H9 (cell line): ENCODE data around the gene NSD1. TPM values are rescaled to one million over a fixed set of nuclear protein-coding genes. Genes with fewer than 3 reads are reported as not detected.
A peak's percentile ranks its signal among the peaks of the same experiment; 100 is the strongest.

Source experiments
- DNase-seq: peaks from one replicate; pipeline ENCODE4 v3.0.0-alpha.2; 2017
- H2AFZ ChIP-seq: one replicate; pipeline ENCODE4 v1.6.1; 2013; ENCODE audit warnings: mild to moderate bottlenecking, low read length, control low read depth, moderate library complexity
- H2AK5ac ChIP-seq: 2 replicates; pipeline ENCODE4 v1.6.1; 2013; ENCODE audit warnings: low read length, control low read depth, mixed read lengths; ENCODE audit not compliant: insufficient read length
- H2BK120ac ChIP-seq: one replicate; pipeline ENCODE4 v1.6.1; 2013; ENCODE audit warnings: low read depth, mild to moderate bottlenecking, low read length, control low read depth, inconsistent platforms; ENCODE audit not compliant: poor library complexity, severe bottlenecking
- H2BK12ac ChIP-seq: 2 replicates; pipeline ENCODE4 v1.6.1; 2013; ENCODE audit warnings: low read length, control low read depth, mixed read lengths, low read depth; ENCODE audit not compliant: insufficient read length
- H2BK15ac ChIP-seq: 2 replicates; pipeline ENCODE4 v1.6.1; 2013; ENCODE audit warnings: low read depth, low read length, control low read depth
- H2BK20ac ChIP-seq: one replicate; pipeline ENCODE4 v1.6.1; 2013; ENCODE audit warnings: low read depth, mild to moderate bottlenecking, low read length, control low read depth, inconsistent platforms; ENCODE audit not compliant: poor library complexity, severe bottlenecking
- H2BK5ac ChIP-seq: 2 replicates; pipeline ENCODE4 v1.6.1; 2013; ENCODE audit warnings: low read length, control low read depth, mixed read lengths; ENCODE audit not compliant: insufficient read length
- H3K14ac ChIP-seq: 2 replicates; pipeline ENCODE4 v1.6.1; 2013; ENCODE audit warnings: low read length, control low read depth; ENCODE audit not compliant: insufficient read depth
- H3K18ac ChIP-seq: 2 replicates; pipeline ENCODE4 v1.6.1; 2013; ENCODE audit warnings: low read depth, mild to moderate bottlenecking, mixed read lengths, low read length, control low read depth; ENCODE audit not compliant: insufficient read length
- H3K23ac ChIP-seq: 2 replicates; pipeline ENCODE4 v1.6.1; 2013; ENCODE audit warnings: low read length, control low read depth, mixed read lengths, low read depth; ENCODE audit not compliant: insufficient read length
- H3K23me2 ChIP-seq: 2 replicates; pipeline ENCODE4 v1.6.1; 2013; ENCODE audit warnings: low read depth, mild to moderate bottlenecking, mixed read lengths, low read length, control low read depth; ENCODE audit not compliant: insufficient read length, poor library complexity, severe bottlenecking
- H3K27ac ChIP-seq: 2 replicates; pipeline ENCODE4 v1.5.1; 2013; ENCODE audit warnings: low read length, control low read depth, mixed read lengths, low read depth; ENCODE audit not compliant: insufficient read length
- H3K27me3 ChIP-seq: 2 replicates; pipeline ENCODE4 v1.6.1; 2013; ENCODE audit warnings: low read length, control low read depth, inconsistent platforms; ENCODE audit not compliant: insufficient read depth
- H3K4ac ChIP-seq: 2 replicates; pipeline ENCODE4 v1.6.1; 2013; ENCODE audit warnings: low read depth, mild to moderate bottlenecking, control low read depth, inconsistent platforms, low read length, moderate library complexity
- H3K4me1 ChIP-seq: 2 replicates; pipeline ENCODE4 v1.6.1; 2013; ENCODE audit warnings: low read length, control low read depth, inconsistent platforms; ENCODE audit not compliant: insufficient read depth
- H3K4me2 ChIP-seq: 2 replicates; pipeline ENCODE4 v1.6.1; 2013; ENCODE audit warnings: low read length, control low read depth, mixed read lengths; ENCODE audit not compliant: insufficient read length, insufficient read depth
- H3K56ac ChIP-seq: 2 replicates; pipeline ENCODE4 v1.6.1; 2013; ENCODE audit warnings: low read depth, mild to moderate bottlenecking, mixed read lengths, low read length, control low read depth; ENCODE audit not compliant: insufficient read length
- H3K79me1 ChIP-seq: 2 replicates; pipeline ENCODE4 v1.6.1; 2013; ENCODE audit warnings: low read depth, mild to moderate bottlenecking, moderate library complexity, low read length, control low read depth, inconsistent platforms; ENCODE audit not compliant: insufficient read depth, poor library complexity, severe bottlenecking
- H3K79me2 ChIP-seq: 2 replicates; pipeline ENCODE4 v1.6.1; 2013; ENCODE audit warnings: low read length, control low read depth, inconsistent platforms; ENCODE audit not compliant: insufficient read depth
- H3K9ac ChIP-seq: 2 replicates; pipeline ENCODE4 v1.6.1; 2013; ENCODE audit warnings: low read length, control low read depth, mixed read lengths; ENCODE audit not compliant: insufficient read length; ENCODE audit errors: extremely low read depth
- H3K9me3 ChIP-seq: one replicate; pipeline ENCODE4 v1.6.1; 2013; ENCODE audit warnings: low read depth, low read length, inconsistent platforms; ENCODE audit not compliant: control insufficient read depth
- H3T11ph ChIP-seq: one replicate; pipeline ENCODE4 v1.6.1; 2013; ENCODE audit warnings: mild to moderate bottlenecking, low read length, control low read depth, inconsistent platforms
- H4K20me1 ChIP-seq: one replicate; pipeline ENCODE4 v1.6.1; 2013; ENCODE audit not compliant: control insufficient read depth, insufficient read length, insufficient read depth
- H4K5ac ChIP-seq: 2 replicates; pipeline ENCODE4 v1.6.1; 2013; ENCODE audit warnings: low read depth, mild to moderate bottlenecking, mixed read lengths, low read length, control low read depth; ENCODE audit not compliant: insufficient read length
- H4K8ac ChIP-seq: replicated peaks from 2 replicates; pipeline ENCODE4 v1.6.1; 2013; ENCODE audit warnings: low read length, control low read depth, mixed read lengths, low read depth; ENCODE audit not compliant: insufficient read length
- H4K91ac ChIP-seq: 2 replicates; pipeline ENCODE4 v1.6.1; 2013; ENCODE audit warnings: low read depth, mild to moderate bottlenecking, moderate library complexity, mixed read lengths, low read length, control low read depth; ENCODE audit not compliant: insufficient read length
- H3K27ac Mint-ChIP-seq, 3 experiments: 2 replicates in 2 of 3; 3 replicates in 1 of 3; pipeline ENCODE4 v1.8.0; 2020 to 2021; ENCODE audit warnings: mixed read lengths in 3 of 3, mild to moderate bottlenecking in 1 of 3, moderate library complexity in 1 of 3
- H3K27me3 Mint-ChIP-seq: 2 replicates; pipeline ENCODE4 v1.8.0; 2021; ENCODE audit warnings: low read depth, mild to moderate bottlenecking, moderate library complexity, mixed read lengths
- H3K36me3 Mint-ChIP-seq, 3 experiments: 2 replicates in 2 of 3; 3 replicates in 1 of 3; pipeline ENCODE4 v1.8.0; 2020 to 2021; ENCODE audit warnings: low read depth in 3 of 3, mixed read lengths in 3 of 3; ENCODE audit not compliant: insufficient read depth in 1 of 3
- H3K4me1 Mint-ChIP-seq, 2 experiments: 2 replicates each; pipeline ENCODE4 v1.8.0; 2020; ENCODE audit warnings: mixed read lengths in 2 of 2
- H3K4me3 Mint-ChIP-seq, 2 experiments: 2 replicates in 1 of 2; 3 replicates in 1 of 2; pipeline ENCODE4 v1.8.0; 2020 to 2021; ENCODE audit warnings: mild to moderate bottlenecking in 2 of 2, mixed read lengths in 2 of 2, moderate library complexity in 1 of 2
- H3K9me3 Mint-ChIP-seq, 2 experiments: 2 replicates in 1 of 2; 3 replicates in 1 of 2; pipeline ENCODE4 v1.8.0; 2020; ENCODE audit warnings: mild to moderate bottlenecking in 2 of 2, mixed read lengths in 2 of 2, moderate library complexity in 1 of 2
- CTCF ChIP-seq: fragments of 200-600 bp; sonication (generic); conservative IDR thresholded peaks from 3 replicates; pipeline ENCODE4 v1.8.0; 2021; ENCODE audit warnings: antibody characterized with exemption, mild to moderate bottlenecking
- total RNA-seq: library from RNA; stranded (reverse); gene quantifications from 2 replicates; pipeline ENCODE4 v1.2.1, GENCODE V29; 2021

NSD1 gene
- total RNA-seq, 1 experiment from 2014 or later: 213 TPM

- H3K4me1 Mint-ChIP-seq: no peaks in the 10 kb centered on the region
- Histone ChIP-seq H3K79me1 (peaks cover 4% of the 10 kb centered on the region), H4K91ac (no peak overlapping the region), H3K79me2 (no peaks in the 10 kb centered on the region), H2BK20ac (no peak overlapping the region), H3K9me3 (no peaks in the 10 kb centered on the region), H2BK12ac (no peak overlapping the region), H3K4me2 (no peak overlapping the region), H3K4me1 (no peaks in the 10 kb centered on the region), H4K8ac (no peak overlapping the region), H2AFZ (no peak overlapping the region), H3T11ph (no peak overlapping the region), H2BK5ac (no peak overlapping the region), H3K27ac (no peak overlapping the region), H4K5ac (no peak overlapping the region), H3K18ac (no peak overlapping the region), H3K9ac (no peak overlapping the region), H2BK15ac (no peak overlapping the region), H4K20me1 (no peaks in the 10 kb centered on the region), H2BK120ac (no peak overlapping the region), H3K23ac (no peak overlapping the region), H3K56ac (no peak overlapping the region), H2AK5ac (no peak overlapping the region), H3K4ac (no peak overlapping the region), H3K14ac (no peak overlapping the region), H3K23me2 (no peaks in the 10 kb centered on the region), H3K27me3 (no peaks in the 10 kb centered on the region)
- no peak overlapping the region for H3K4me3 Mint-ChIP-seq
- H3K27ac Mint-ChIP-seq: peak overlapping the region in 1 of 3 experiments; percentile 36; a peak in 1 of 7 replicates
- H3K27me3 Mint-ChIP-seq: no peaks in the 10 kb centered on the region
- H3K36me3 Mint-ChIP-seq: peaks cover 42 to 88% (median 82%) of the 10 kb centered on the region in 3 experiments; a peak in 6 of 7 replicates
- H3K9me3 Mint-ChIP-seq: no peaks in the 10 kb centered on the region
- no peak for DNase-seq
- TF ChIP-seq CTCF: no peak
Observed at GRCh38 chr5:177241768-177242167, 108.2 kb downstream of the NSD1 start.
